Activated T-helper 1 cell treated with Interleukin-2 at 50 U/mL for 16 hours (primary cell): ENCODE measurements around the gene CRBN.

ENCODE experiments used
- DNase-seq: peaks from one replicate; pipeline ENCODE4 v3.0.0-alpha.2; 2020; ENCODE audit warnings: low read depth

Gene CRBN

DNA sequence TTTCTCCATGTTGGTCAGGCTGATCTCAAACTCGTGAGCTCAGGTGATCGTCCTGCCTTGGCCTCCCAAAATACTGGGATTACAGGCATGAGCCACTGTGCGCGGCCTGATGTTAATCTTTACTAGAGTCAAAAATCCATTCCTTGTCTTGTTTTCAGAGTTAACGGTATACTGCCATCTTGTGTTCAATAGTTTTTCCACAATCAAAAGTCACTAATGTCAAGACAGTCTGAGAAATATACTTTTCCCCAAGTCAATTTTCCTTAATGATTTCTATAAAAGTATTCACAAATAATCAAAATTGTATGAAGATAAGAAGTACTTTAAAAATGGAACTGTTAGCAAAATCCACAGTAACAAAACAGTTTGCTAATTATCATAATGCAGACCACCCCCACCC is 8.5 kb downstream of the CRBN start:
- DNase-seq = no peak

DNA sequence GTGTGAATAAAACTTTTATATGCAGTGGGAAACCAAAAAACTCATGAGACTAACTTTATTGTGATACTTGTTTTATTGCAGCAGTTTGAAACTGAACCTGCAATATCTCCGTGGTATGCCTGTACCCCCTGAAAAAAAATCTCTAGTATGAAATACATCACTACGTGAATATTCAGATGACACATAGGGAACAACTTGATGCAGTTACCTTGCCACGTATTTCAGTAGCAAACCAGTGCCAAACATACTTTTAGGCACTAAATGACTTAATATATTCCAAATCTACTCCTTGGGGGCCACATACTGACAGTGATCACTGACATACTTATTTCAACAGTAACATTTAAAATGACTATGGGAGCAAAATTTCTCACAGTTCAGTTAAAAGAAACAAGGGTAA is 13.8 kb downstream of the CRBN start:
- no peak for DNase-seq

DNA sequence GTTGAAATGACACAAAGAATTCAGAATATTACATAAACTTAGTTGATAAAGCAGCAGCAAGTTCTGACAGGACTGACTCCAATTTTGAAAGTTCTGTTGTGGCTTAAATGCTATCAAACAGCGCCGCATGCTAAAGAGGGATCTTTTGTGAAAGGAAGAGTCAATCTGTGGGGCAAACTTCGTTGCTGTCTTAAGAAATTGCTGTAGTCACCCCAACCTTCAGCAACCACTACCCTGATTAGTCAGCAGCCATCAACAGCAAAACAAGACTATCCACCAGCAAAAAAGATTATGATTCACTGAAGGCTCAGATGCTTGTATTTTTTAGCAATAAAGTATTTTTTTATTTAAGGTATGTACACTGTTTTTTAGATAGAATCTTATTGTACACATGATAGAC is 14.2 kb downstream of the CRBN start:
- DNase-seq = no peak

DNA sequence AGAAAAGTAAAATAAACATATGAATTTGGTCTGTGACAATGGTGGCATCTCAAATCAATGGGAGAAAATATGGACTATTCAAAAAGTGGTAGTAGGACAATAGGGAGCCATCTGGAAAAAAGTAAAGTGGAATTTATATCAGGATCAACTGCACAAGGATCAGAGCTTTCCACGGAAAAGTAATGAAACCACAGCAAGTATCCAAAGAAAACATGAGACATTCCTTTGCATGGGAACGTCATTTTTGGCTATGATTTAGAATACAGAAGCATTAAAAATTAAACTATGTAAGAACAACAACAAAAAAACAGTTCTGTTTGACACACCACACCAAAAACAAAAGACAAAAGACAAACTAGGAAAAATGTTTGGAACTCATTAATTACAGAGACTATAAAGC is 18.7 kb downstream of the CRBN start:
- DNase-seq = no peak

DNA sequence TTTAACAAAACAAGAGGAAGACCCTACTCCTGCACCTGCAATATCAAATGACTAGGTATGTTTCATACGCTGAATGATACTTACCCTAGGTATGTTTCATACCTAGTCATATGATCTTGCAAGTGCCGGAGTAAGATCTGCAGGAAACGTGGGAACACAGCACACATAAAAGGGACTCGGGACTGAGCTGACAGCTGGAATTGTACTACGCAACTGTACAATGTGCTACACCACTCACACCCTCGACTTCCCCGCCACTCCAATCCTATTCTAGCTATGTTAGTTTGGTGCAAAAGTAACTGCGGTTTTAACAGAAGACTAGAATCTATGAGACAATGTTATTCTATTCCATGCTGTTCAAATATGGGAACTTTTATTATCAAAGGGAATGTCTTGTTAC is 22.0 kb downstream of the CRBN start:
- DNase-seq = no peak

DNA sequence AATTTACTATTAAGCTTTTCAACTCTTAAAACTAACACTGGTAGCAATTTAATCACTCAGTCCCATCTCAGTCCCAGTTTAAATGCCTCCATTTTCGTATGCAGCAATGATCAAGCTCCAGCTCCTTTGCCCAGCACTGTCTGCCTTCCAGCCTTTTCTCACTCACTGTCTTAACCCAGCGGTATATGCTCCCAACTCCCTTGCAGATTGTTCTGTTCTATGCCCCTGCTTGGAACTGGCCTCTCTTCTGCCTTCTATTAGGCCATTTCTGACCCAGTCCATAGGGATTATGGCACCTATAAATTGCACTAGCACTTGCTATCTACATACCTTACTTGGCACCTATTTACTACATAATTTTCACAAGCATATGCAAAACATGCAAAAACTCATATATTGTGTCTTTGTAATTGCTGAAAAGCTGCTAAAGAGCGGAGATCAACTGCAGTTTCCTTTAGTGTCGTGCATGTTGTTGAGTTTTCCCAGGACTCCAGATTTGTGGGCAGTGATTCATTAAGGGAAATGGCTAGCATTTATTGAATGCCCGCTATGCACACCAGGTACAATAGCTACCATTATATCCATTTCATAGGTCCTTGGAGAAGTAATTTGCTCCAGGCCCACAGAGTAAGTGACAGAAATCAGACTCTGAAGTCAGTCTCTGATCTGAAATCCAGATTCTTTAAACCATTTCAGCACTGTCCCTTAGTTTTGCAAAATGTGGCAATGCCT is 24.4 kb downstream of the CRBN start:
- no peak for DNase-seq

DNA sequence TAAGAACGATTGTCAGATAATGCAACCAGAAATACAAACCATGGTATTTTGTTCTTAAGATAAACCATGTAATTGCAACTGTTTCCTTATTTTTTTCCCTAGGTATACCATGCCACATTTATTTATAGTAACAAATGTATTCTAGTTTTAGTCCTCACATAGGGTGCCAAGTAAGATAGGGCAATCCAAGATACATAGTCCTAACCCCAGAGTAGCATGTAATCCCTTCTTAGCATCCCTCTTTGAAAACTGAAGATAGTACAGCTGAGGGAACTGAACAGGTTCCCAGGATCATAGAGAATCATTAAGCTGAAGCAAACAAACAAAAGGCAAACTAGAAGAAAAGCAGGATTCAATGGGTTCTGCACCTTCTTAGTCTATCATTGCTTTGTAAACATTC is 28.0 kb downstream of the CRBN start:
- DNase-seq = no peak

DNA sequence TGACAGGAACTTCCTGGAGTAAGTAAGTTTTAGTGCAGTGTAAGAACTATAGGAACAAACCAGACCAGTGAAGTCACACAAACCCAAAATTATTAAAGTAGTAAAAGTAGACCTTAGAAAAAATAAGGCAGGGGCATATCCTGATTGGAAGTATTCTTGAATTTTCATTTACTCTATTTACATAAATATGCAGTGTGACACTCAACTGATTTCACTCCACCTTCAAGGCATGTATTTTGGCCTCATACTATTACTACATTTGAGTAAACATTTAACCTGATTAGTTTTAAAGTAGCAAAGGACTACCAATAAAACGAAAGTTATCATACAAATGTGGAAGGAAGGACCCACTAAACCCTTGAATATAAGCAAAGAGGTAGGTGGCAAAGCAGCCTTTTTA is 29.9 kb downstream of the CRBN start:
- no peak for DNase-seq

DNA sequence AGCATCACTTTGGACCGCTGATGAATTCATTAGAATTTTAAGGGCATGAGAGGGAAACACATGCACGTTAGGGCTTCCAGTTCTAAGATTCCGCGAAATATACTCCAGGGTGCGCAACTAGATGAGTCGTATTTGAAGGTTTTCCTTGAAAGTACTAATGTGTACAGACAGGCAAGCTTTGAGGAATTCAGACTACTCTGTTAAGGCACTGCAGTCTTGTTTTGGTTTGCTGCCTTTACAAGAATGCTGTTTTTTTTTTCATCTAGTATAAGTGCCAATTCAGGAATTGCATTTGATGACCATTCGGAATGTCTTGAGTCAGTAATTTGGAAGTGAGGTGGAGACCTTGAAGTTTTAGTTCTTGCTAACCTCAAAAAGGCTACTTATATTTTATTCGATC is 33.7 kb downstream of the CRBN start:
- DNase-seq = no peak

DNA sequence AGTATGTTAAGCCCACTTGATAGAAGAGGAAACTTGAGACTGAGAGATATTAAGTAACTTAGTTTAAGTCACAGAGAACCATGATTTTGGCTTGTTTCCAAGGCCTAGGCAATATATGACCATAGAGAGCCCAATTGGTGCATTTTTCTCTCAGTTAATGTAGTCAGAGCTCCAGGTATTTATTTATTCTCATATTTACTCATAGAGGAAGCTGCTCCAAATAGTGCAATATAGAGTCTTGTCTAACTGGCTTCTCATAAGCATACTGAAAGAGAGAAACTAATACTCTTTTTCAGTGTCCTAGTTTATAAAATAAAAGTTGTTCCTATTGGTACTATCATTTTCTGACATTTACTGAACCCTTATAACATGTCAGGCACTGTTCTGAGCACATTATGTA is 37.6 kb downstream of the CRBN start:
- no peak for DNase-seq

DNA sequence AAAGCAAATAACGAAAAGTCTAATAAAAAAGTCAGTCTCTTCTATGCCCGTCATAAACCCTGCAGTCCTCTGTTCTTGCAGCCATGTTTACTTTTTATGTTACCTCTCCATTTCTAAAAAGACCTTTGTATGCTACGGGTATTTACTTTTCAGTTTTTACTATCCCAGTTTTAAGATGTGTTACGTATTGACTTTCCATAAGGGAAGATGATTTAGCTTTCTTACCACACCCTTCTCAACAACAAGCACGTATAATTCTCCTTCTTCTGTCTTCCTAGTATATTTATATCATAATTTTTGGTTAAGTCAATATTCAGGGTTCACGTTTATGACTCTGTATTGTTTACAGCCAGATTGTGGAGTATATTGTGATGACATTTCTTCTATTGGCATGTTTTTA is 42.0 kb downstream of the CRBN start:
- no peak for DNase-seq

DNA sequence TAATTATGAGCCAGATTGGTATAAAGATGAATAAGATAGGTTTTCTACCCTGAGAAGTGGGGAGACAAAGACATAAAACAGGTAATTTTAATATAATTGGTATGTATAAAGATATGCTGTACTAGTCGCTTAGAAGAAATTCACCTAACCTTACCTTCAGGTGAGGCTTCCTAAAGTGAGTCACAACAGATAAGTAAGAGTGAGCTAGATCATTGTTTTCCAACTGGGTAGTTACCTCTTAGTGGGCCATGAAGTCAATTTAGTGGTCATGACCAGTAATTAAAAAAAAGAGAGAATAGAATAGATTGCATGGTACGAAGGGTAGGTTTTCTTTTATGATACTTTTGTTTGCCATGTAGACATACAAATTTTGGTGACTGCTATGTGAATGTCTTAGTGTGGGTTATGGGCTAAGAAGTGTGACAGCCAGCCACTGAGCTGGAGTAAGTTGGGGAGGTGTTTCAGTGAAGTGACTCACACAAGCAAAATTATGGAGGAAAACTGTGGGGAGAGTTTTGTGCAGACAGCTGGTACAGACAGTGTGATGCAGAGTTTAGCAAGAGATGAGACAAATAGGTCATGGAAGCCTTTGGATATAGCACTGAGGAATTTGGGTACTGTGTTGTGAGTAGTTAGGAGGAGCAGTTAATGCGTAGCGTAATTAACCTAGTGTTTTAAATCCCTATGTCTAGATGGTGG is 44.6 kb downstream of the CRBN start:
- no peak for DNase-seq

DNA sequence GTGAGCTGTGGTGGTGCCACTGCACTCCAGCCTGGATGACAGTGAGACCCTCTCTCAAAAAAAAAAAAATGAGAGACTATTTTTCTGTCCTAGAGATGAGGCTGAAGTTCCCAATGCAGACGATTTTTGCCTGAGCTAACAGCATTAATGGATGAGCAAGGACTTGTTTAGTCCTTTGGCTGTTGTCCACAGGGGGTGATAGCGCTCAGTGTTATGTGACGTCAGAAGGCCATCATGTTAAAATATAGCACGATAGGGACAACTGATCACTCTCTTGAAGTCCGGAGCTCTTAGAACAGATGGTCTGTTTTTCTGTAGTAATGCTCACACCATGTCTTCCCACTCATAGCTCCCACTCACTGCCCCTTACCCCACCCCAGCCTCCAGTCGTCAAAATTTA is 46.0 kb downstream of the CRBN start:
- DNase-seq = no peak

DNA sequence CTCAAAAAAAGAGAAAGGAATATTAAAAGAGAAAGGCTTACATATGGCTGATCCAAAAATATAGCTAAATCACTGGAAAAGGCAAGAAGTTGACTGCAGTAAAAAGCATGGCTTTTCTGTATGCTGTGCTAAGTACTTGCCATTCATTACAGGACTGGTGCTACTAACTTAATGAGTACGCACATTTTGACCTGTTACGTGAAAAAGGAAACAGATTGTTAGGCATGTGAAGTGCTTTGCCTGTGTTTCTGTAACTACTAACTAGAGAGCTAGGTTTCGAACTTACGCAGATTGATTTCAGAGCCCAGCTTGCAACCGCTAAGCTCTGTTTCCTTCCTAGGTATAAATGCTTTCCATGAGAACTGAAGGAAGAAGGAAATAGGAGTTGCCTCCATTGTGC is 49.9 kb downstream of the CRBN start:
- DNase-seq = no peak

DNA sequence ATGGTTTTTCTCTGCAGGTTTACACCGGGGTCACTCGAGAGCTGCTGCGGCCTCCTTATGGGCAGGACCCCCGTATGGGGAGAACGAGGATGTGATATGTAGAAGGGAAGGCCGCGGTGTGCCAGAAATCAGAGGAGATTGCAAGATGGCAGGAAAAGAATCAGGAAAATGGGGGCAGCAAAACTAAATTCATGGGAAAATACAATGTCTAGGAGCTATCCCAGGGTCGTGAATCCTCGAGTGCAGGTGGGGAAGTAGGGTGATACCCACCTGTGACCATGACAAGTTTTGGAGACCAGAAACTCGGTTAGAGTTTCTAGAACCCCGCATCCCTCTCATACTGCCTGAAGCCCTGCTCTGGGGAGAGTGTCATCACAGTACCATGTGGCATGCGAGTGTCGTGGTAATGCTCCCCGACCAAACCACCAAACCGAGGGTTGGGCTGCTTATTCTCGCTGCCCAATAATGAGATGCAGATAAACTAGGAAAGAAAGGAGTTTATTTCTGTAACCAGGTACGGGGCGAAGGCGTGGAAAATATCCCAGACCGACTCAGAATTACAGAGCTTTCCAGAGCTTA is 52.0 kb downstream of the CRBN start:
- DNase-seq = no peak

DNA sequence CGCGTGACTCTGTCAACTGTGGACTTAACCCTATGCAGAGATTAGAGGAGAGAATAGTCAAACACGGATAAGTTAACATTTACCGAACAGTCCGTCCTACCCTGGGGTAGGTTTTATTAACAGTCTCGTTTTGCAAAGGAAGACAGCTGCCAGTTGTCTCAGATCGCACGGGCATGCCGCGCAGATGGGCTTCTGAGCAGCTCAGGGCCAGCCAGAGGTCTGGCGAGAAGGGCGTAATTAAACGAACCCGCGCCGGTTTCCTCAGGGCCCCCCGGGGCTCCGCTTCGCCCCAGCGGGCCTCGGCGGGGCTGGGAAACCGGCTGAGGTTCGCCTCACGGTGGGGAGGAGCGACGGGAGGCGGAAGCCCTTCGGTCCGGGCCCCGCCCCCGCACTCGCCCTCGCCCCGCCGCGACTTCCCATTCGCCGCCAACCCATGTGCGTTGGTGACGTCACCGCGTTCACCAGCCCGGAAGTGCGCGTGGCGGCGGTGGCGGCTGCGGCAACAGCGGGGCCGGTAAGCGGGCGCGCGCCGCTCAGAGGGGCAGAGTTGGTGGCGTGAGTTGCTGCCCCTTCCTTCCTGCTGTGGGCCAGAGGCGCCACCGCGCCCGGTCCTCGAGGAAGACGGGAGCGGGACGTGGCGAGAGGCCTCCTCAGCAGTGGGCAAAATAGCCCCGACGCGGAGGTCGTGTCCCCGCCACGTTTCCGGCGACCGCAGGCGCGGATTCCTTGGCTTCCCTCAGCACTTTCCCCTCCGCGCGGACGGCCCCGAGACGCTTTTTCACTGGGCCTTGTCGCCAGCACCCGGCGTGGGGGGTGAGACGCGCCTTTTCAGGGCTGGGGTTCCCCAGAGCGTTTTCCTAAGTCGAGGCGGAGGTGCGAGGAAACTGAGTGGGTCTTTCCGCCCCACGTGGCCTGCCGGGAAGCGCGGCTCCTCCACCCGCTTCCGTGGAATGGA is 52.7 kb downstream of the CRBN start, which contains the start of gene TRNT1:
Gene TRNT1, plus strand, starts transcription at position 464 of the 955 bp plus-strand sequence. CDS start 2,101 bp downstream, outside the sequence.
- peak; percentile 92 for DNase-seq

DNA sequence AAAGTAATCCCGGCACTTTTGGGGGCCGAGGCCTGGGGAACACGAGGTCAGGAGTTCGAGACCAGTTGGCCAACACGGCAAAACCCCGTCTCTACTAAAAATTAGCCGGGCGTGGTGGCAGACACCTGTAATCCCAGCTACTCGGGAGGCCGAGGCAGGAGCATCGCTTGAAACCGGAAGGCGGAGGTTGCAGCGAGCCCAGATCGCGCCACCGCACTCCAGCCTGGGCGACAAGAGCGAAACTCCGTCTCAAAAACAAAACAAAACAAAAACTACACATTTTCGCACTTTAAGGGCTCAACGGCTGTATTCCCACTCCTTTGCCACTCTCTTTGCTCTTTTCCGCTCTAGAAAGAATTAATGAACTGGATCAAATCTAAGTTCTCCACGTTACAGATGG is 53.5 kb downstream of the CRBN start:
- no peak for DNase-seq

DNA sequence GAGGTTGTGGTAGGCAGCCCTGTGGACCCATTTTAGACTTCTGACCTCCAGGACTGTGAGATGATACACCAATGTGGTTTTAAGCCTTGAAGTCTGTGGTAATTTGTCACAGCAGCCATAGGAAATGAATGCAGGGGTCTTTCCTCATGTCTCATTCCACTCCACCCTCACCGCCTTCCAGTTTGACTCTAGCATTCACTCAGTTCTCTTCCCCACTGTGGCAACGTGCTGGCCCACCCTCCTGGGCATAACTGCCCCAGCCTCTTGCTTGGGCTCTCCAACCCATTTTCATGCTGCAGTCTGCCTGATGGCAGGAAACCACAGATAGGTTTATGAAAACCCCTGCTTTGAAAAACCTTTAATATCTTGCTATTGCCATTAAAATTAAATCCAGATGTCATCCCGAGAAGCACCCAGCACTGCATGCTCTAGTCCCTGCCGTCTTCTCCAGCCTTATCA is 60.1 kb downstream of the CRBN start:
- no peak for DNase-seq

DNA sequence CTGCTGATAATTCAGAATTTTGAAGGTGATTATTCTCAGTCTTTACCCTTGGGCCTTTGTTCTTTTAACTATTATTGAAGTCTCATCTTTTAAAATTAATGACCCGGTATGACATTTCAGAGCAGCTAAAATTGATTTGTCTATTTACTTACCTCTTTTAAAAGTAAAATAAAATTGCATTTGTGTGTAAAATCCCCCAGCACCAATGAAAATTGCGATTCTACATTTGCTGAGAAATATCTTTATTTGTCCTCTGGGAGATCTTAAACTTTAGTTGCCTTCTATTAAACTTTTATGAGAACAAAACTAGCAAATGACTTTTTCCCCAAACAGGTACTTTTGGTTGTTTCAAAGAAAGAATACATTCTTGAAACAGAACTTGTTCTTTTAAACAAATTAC is 61.8 kb downstream of the CRBN start:
- no peak for DNase-seq

DNA sequence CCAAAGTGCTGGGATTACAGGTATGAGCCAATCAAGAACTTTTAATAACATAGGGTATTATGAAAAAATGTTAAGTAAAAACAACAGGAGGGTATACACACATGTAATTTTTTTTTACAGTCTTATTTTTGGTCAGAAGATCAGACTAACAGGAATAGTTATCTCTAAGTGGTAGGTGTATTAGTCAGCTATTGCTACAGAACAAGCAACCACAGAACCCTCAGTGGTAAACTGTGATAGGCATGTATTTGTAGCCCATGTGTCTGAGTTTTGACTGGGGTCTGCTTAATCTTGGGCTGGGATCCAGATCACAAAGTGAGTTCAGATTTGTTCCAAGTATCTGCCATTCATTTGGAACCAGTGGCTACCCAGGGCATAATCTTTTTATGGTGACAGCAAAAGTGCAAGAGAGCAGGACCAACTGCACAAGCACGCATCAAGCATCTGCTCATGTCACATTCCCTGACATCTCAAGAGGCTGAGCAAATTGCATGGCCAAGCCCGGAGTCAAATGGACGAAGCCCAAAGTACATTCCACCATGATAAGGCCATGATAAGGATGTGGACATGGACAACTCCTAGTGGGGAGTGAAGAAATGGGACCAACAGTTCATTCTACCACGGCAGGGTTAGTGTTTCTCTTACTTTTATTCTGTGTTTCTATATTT is 66.3 kb downstream of the CRBN start:
- no peak for DNase-seq

DNA sequence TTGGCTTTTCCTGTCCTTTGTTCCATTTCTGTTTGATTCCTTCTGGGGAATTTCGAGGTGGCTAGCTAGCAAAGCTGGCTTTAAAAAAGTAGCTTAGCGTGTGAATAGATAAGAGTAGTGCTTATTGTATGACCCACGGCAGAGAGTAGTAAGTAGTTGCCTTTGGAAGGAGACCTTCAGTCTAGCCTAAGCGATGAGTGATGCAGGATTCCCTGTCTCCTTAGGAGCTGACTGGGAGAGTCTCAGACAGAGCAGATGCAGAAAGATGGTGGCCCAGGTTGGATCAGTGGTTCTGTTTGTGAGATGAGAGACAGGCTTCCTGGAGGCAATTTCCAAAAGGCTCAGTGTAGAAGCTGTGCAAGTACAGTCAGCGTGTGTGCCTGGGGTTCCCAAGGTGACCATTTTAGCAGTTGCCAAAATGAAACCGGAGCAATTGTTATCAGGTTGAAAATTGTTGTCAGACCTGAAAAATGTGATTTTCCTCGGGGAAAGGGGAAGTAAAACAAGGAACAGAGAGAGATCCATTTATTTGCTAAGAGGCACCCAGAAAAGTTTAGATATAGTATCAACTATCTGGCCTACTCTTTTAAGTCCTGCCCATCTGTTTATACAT is 68.6 kb downstream of the CRBN start:
- no peak for DNase-seq
